ENCODE data around the gene NTN1.
"Not testable (repeated sequence)": the region's sequence is repeated elsewhere in the genome, so short reads cannot be mapped to it uniquely, and the experiment has no call there.

NTN1 gene

GRCh38 chr17:9098242-9098825, 77.0 kb downstream of the NTN1 start:
- DNase-seq (ENCODE audit: low read depth) = no peak
- no peak for TF ChIP-seq CTCF (IDR thresholded peaks at IDR 0.05; ENCODE audit: low read length, missing control alignments)
- H3K4me3 ChIP-seq (replicated peaks; ENCODE audit: low read depth, low read length) = no peak overlapping the region

- H3K4me3 ChIP-seq (replicated peaks; ENCODE audit: low read depth, low read length) = no peak overlapping the region
- no peak for TF ChIP-seq CTCF (IDR thresholded peaks at IDR 0.05; ENCODE audit: low read length, missing control alignments)
- no peak for DNase-seq (ENCODE audit: low read depth)
Measured at GRCh38 chr17:9101356-9101755, 80.0 kb downstream of the NTN1 start.

- DNase-seq (ENCODE audit: low read depth); H3K4me3 ChIP-seq (replicated peaks; ENCODE audit: low read depth, low read length): not testable (repeated sequence)
Measured at GRCh38 chr17:9103193-9103592, 81.9 kb downstream of the NTN1 start.

- no peak for TF ChIP-seq CTCF (IDR thresholded peaks at IDR 0.05; ENCODE audit: low read length, missing control alignments)
- H3K4me3 ChIP-seq (replicated peaks; ENCODE audit: low read depth, low read length) = no peak overlapping the region
- DNase-seq (ENCODE audit: low read depth) = no peak
Measured at GRCh38 chr17:9104370-9105041, 83.2 kb downstream of the NTN1 start.

GRCh38 chr17:9105068-9105868, 84.0 kb downstream of the NTN1 start:
- DNase-seq (ENCODE audit: low read depth) = no peak
- no peak overlapping the region for H3K4me3 ChIP-seq (replicated peaks; ENCODE audit: low read depth, low read length)
- TF ChIP-seq CTCF (IDR thresholded peaks at IDR 0.05; ENCODE audit: low read length, missing control alignments) = no peak

GRCh38 chr17:9106278-9106677, 85.0 kb downstream of the NTN1 start:
- not testable (repeated sequence) for DNase-seq (ENCODE audit: low read depth); H3K4me3 ChIP-seq (replicated peaks; ENCODE audit: low read depth, low read length)

- no peak for TF ChIP-seq CTCF (IDR thresholded peaks at IDR 0.05; ENCODE audit: low read length, missing control alignments)
- no peak overlapping the region for H3K4me3 ChIP-seq (replicated peaks; ENCODE audit: low read depth, low read length)
- no peak for DNase-seq (ENCODE audit: low read depth)
Measured at GRCh38 chr17:9107527-9107926, 86.2 kb downstream of the NTN1 start.

Data from fibroblast of pulmonary artery (primary cell).